MM.1S (cell line): Measurements from ENCODE around the gene TUFM.

Experiments used
- DNase-seq: peaks from one replicate; pipeline ENCODE4 v3.0.0-alpha.2; 2015
- H2AFZ ChIP-seq: fragments of 300-600 bp; sonication (generic); 2 replicates; pipeline ENCODE4 v1.6.0; 2016; ENCODE audit warnings: antibody characterized with exemption, low read length
- H3F3A ChIP-seq: fragments of 300-600 bp; sonication (generic); 2 replicates; pipeline ENCODE4 v1.6.1; 2016; ENCODE audit warnings: mild to moderate bottlenecking, antibody characterized with exemption, low read length, moderate library complexity, mixed read lengths; ENCODE audit not compliant: insufficient read depth
- H3K27ac ChIP-seq: fragments of 300-600 bp; sonication (generic); 2 replicates; pipeline ENCODE4 v1.5.1; 2016; ENCODE audit warnings: mild to moderate bottlenecking, low read length
- H3K27me3 ChIP-seq: fragments of 300-600 bp; sonication (generic); replicated peaks from 2 replicates; pipeline ENCODE4 v1.6.0; 2016; ENCODE audit warnings: low read length; ENCODE audit not compliant: insufficient read depth
- H3K36me3 ChIP-seq: fragments of 300-600 bp; sonication (generic); replicated peaks from 2 replicates; pipeline ENCODE4 v1.6.1; 2016; ENCODE audit warnings: mild to moderate bottlenecking, low read length, mixed read lengths; ENCODE audit not compliant: insufficient read depth
- H3K4me1 ChIP-seq: fragments of 300-600 bp; sonication (generic); 2 replicates; pipeline ENCODE4 v1.6.1; 2016; ENCODE audit warnings: low read length, mixed read lengths
- H3K4me2 ChIP-seq: fragments of 300-600 bp; sonication (generic); 2 replicates; pipeline ENCODE4 v1.6.0; 2016; ENCODE audit warnings: low read depth, low read length
- H3K4me3 ChIP-seq: fragments of 300-600 bp; sonication (generic); 2 replicates; pipeline ENCODE4 v1.5.1; 2016; ENCODE audit warnings: low read length, mixed read lengths
- H3K79me2 ChIP-seq: fragments of 300-600 bp; sonication (generic); 2 replicates; pipeline ENCODE4 v1.6.1; 2016; ENCODE audit warnings: mixed run types, low read length, mixed read lengths
- H3K9ac ChIP-seq: fragments of 300-600 bp; sonication (generic); 2 replicates; pipeline ENCODE4 v1.6.1; 2016; ENCODE audit warnings: low read length, mixed read lengths
- H3K9me2 ChIP-seq: fragments of 300-600 bp; sonication (generic); replicated peaks from 2 replicates; pipeline ENCODE4 v1.6.1; 2016; ENCODE audit warnings: mild to moderate bottlenecking, low read length, mixed read lengths; ENCODE audit not compliant: insufficient read depth
- H3K9me3 ChIP-seq: fragments of 300-600 bp; sonication (generic); replicated peaks from 2 replicates; pipeline ENCODE4 v1.6.1; 2016; ENCODE audit warnings: mild to moderate bottlenecking, low read length, mixed read lengths; ENCODE audit not compliant: insufficient read depth
- H4K20me1 ChIP-seq: fragments of 300-600 bp; sonication (generic); 2 replicates; pipeline ENCODE4 v1.6.1; 2016; ENCODE audit warnings: mild to moderate bottlenecking, low read length, moderate library complexity, mixed read lengths; ENCODE audit not compliant: insufficient read depth
- EZH2 ChIP-seq: fragments of 300-600 bp; sonication (generic); optimal IDR thresholded peaks from 2 replicates; pipeline ENCODE3; 2017; ENCODE audit warnings: low read depth, mild to moderate bottlenecking, antibody characterized with exemption, low read length, mixed read lengths
- EZH2phosphoT487 ChIP-seq: fragments of 300-600 bp; sonication (generic); IDR thresholded peaks from 2 replicates; pipeline ENCODE4 v1.6.1; 2018; ENCODE audit warnings: antibody characterized with exemption, low read length
- TF ChIP-seq, protein P1 (sequence below): fragments of 300-600 bp; sonication (generic); IDR thresholded peaks from 2 replicates; pipeline ENCODE4 v1.5.1; 2016; ENCODE audit warnings: antibody characterized with exemption, low read length, mixed read lengths

The TUFM gene

GRCh38 chr16:28880589-28880915, 34.4 kb upstream of the TUFM start:
- Histone ChIP-seq H3K79me2 (no peaks in the 10 kb centered on the region), H3K27ac (no peak overlapping the region), H3K4me2 (peak overlapping the region; percentile 95), H3K4me3 (no peak overlapping the region), H2AFZ (peak overlapping the region; percentile 97), H3K9ac (no peak overlapping the region), H3K36me3 (no peaks in the 10 kb centered on the region), H4K20me1 (no peaks in the 10 kb centered on the region), H3K9me2 (no peaks in the 10 kb centered on the region), H3K9me3 (no peaks in the 10 kb centered on the region), H3K27me3 (no peaks in the 10 kb centered on the region), H3K4me1 (peaks cover 6% of the 10 kb centered on the region; the same call in 1 of the 2 replicates), H3F3A (no peaks in the 10 kb centered on the region)
- no peak for DNase-seq
- no peak for TF ChIP-seq EZH2phosphoT487
- TF ChIP-seq, protein P1, sequence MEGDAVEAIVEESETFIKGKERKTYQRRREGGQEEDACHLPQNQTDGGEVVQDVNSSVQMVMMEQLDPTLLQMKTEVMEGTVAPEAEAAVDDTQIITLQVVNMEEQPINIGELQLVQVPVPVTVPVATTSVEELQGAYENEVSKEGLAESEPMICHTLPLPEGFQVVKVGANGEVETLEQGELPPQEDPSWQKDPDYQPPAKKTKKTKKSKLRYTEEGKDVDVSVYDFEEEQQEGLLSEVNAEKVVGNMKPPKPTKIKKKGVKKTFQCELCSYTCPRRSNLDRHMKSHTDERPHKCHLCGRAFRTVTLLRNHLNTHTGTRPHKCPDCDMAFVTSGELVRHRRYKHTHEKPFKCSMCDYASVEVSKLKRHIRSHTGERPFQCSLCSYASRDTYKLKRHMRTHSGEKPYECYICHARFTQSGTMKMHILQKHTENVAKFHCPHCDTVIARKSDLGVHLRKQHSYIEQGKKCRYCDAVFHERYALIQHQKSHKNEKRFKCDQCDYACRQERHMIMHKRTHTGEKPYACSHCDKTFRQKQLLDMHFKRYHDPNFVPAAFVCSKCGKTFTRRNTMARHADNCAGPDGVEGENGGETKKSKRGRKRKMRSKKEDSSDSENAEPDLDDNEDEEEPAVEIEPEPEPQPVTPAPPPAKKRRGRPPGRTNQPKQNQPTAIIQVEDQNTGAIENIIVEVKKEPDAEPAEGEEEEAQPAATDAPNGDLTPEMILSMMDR = no peak
- TF ChIP-seq EZH2 = no peak

- Histone ChIP-seq H3K27ac (no peak overlapping the region), H4K20me1 (no peaks in the 10 kb centered on the region), H3K36me3 (no peaks in the 10 kb centered on the region), H3K27me3 (no peaks in the 10 kb centered on the region), H3K9ac (peak overlapping the region; percentile 68; the same call in 1 of the 2 replicates), H3K4me1 (peaks cover 6% of the 10 kb centered on the region; the same call in 1 of the 2 replicates), H3K4me3 (peak overlapping the region; percentile 87), H3F3A (no peaks in the 10 kb centered on the region), H3K9me3 (no peaks in the 10 kb centered on the region), H3K9me2 (no peaks in the 10 kb centered on the region), H3K79me2 (no peaks in the 10 kb centered on the region), H2AFZ (peak overlapping the region; percentile 99), H3K4me2 (peak overlapping the region; percentile 95)
- peak; percentile 88 for DNase-seq
- TF ChIP-seq EZH2 (no peak), EZH2phosphoT487 (no peak)
- TF ChIP-seq, protein P1 = no peak
Measured at GRCh38 chr16:28879841-28880588, 33.9 kb upstream of the TUFM start.

- Histone ChIP-seq H4K20me1 (no peaks in the 10 kb centered on the region), H3K79me2 (no peaks in the 10 kb centered on the region), H3K36me3 (no peaks in the 10 kb centered on the region), H3K4me3 (peak overlapping the region; percentile 87), H3K9me2 (no peaks in the 10 kb centered on the region), H3F3A (no peaks in the 10 kb centered on the region), H3K9ac (peak overlapping the region; percentile 68; the same call in 1 of the 2 replicates), H3K27me3 (no peaks in the 10 kb centered on the region), H3K4me2 (peak overlapping the region; percentile 95), H3K27ac (no peak overlapping the region), H2AFZ (peak overlapping the region; percentile 99), H3K9me3 (no peaks in the 10 kb centered on the region), H3K4me1 (peaks cover 6% of the 10 kb centered on the region; the same call in 1 of the 2 replicates)
- TF ChIP-seq, protein P1 = no peak
- no peak for TF ChIP-seq EZH2
- TF ChIP-seq EZH2phosphoT487 = no peak
- no peak for DNase-seq
Measured at GRCh38 chr16:28879261-28879840, 33.2 kb upstream of the TUFM start.
